Lower leg skin (tissue), 4 donors: ENCODE data around the gene SLC1A7. TPM values are rescaled to one million over a fixed set of nuclear protein-coding genes. Genes with fewer than 3 reads are reported as not detected.
A peak's percentile ranks its signal among the peaks of the same experiment; 100 is the strongest.

Experiments
- DNase-seq, 2 donors: peaks; one replicate each; pipeline ENCODE4 v3.0.0-alpha.2; 2019; ENCODE audit warnings: low spot score in 2 of 2
- H3K4me3 ChIP-seq: fragments of 200-600 bp; sonication (generic); 2 replicates; pipeline ENCODE4 v1.5.1; 2017; ENCODE audit warnings: mild to moderate bottlenecking, low read depth; ENCODE audit not compliant: poor library complexity, severe bottlenecking
- POLR2A ChIP-seq, 2 donors: fragments of 450-650 bp; IDR thresholded peaks; one replicate each; pipeline ENCODE4 v1.6.1; 2016 to 2017; ENCODE audit warnings: antibody characterized with exemption in 2 of 2, mild to moderate bottlenecking in 1 of 2, moderate library complexity in 1 of 2
- WGBS, 2 donors: methylation state at CpG; one replicate each; pipeline ENCODE4 v1.1.5; 2018; 5-methylcytosine and 5-hydroxymethylcytosine counted together
- intact Hi-C: fragments of 100-400 bp; cut with DNase I; formaldehyde crosslinking; loops from one replicate; pipeline ENCODE4 v1.15.0; 2023; ENCODE audit warnings: low total_unique reads
- total RNA-seq, 4 donors: library from RNA; depleted of rRNA; stranded (reverse); fragments of >200 nt; gene quantifications; one replicate each; pipeline ENCODE4 v1.1.0, GENCODE V29; 2016
- TF ChIP-seq, protein P1 (sequence below), 3 donors: fragments of 450-650 bp; IDR thresholded peaks; one replicate each; pipeline ENCODE4 v1.5.1; 2016; ENCODE audit warnings: antibody characterized with exemption in 3 of 3, mild to moderate bottlenecking in 3 of 3, moderate library complexity in 2 of 3

SLC1A7 gene
- total RNA-seq, 4 donors from 2014 or later = not detected

DNA sequence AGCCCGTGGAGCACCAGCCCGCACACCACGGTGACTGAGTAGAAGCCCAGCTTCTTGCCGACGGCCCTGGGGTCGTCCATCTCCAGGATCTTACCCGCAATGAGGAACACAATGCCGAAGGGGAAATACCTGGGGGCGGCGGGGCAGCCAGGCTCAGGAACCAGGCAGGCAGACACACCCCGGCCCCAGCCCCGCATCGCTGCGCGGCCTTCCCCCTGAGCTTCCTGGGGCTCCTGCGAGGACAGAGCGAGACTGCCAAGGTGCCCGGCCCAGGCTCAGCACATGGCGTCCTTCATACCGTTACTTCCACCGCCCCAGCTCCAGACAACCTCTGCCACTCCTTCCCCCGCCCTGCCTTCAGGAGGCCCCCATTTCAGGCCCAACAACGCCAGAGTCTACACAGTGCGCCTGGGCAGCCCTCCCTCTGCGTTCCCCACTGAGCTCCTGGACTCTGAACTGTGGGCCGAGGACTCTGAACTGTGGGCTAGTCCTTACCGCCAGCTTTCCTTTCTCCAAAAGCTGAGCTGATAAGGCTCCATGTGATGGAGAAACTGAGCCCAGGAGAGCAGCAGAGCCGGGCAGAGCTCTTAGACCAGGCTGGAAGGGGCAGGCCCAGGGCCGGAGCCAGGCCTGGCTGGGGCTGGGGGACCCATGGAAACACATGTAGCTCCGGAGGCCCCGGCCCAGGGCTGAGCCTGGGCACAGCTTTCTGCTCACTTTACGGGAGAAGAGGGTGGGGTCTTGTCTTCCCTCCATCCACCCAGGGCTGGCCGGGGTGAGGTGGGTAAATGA lies 49.6 kb downstream of the SLC1A7 start:
- intact Hi-C loops = no loop called here
- TF ChIP-seq POLR2A (IDR thresholded peaks at IDR 0.05) = no peak
- TF ChIP-seq, protein P1, sequence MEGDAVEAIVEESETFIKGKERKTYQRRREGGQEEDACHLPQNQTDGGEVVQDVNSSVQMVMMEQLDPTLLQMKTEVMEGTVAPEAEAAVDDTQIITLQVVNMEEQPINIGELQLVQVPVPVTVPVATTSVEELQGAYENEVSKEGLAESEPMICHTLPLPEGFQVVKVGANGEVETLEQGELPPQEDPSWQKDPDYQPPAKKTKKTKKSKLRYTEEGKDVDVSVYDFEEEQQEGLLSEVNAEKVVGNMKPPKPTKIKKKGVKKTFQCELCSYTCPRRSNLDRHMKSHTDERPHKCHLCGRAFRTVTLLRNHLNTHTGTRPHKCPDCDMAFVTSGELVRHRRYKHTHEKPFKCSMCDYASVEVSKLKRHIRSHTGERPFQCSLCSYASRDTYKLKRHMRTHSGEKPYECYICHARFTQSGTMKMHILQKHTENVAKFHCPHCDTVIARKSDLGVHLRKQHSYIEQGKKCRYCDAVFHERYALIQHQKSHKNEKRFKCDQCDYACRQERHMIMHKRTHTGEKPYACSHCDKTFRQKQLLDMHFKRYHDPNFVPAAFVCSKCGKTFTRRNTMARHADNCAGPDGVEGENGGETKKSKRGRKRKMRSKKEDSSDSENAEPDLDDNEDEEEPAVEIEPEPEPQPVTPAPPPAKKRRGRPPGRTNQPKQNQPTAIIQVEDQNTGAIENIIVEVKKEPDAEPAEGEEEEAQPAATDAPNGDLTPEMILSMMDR (IDR thresholded peaks at IDR 0.05) = no peak
- WGBS, 2 donors = 88% methylated on average over 23 to 33 of the region's 33 CpGs
- no peak overlapping the region for H3K4me3 ChIP-seq
- no peak for DNase-seq

DNA sequence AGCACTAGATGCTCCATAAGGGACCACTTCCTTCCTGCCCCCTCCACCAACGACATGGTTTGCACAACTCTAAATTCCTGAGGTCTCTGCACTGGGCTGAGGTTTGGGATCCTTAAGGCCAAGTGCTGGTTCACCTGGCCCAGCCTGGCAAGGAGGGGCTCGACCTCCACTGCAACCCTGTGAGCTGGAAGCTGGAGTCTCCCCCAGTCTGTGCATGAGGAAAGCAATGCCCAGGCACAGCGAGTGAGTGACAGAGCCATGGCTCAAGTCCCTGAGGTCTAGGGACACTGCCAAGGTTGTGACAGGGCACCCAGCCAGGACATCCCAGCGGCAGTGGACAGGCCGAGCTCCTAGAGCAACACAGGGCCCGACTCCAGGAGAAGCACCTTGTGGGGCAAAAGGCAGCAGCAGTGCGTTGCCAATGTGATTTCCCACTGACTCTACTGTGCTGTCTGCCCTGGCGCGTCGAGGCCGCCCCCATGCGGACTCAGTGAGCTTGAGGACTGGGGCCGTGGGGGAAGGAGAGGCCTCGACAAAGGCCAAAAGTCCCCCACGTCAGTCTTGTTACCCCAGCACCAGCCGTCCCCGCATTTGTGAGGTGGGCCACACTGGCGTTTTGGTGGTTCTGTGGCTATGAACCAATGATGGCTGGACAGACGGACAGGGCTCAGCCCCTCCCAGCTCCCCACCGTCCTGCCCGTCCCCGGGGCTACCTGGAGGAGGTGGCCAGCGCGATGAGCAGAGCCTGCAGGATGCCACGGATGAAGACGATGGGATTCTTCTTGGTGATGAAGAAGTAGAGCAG lies 50.4 kb downstream of the SLC1A7 start:
- H3K4me3 ChIP-seq = no peak overlapping the region
- intact Hi-C loops = no loop called here
- 86 to 93% methylated on average over 26 of the region's 26 CpGs for WGBS, 2 donors
- no peak for DNase-seq
- TF ChIP-seq POLR2A (IDR thresholded peaks at IDR 0.05) = no peak
- TF ChIP-seq, protein P1 (IDR thresholded peaks at IDR 0.05) = no peak

DNA sequence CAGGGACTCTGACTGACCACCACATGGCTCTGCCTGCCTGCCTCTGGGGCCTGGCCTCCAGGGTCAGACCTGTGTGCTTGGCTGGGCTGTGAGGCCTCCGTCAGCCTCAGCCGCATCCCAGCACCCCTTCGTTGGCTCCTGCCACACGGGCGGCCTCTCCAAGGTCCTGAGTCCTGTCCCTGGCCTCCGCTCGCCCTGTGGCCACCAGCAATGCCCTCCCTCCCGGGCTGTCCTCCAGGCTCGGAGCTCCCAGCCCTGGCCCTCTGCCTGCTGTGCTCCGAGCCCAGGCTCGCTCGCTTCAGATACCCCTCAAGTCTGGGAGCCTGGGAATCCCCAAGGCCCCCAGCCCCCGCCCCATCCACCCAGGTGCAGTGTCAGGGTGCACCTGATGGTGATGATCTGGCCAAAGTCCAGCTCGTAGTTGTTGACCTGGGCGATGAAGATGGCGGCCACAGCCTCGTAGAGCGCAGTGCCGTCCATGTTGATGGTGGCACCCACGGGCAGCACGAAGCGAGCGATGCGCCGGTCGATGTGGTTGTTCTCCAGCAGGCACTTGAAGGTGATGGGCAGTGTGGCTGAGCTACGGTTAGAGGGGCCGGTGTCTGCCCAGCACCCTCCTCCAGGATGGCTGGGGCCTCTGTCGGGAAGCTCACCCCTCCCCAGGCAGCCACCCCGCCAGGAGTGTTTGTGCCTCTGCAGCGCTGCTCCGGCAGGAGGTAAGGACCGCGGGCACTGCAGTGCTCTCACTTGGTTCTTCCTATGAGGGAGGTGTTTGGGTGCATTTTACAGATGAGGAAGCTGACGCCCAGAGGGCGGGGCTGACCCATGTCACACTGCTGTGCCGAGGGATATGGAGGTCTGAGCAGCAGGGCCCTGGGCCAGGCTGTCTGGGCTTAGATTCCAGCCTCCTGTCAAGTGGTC lies 52.0 kb downstream of the SLC1A7 start:
- WGBS, 2 donors = 82 to 89% methylated on average over 24 to 29 of the region's 37 CpGs
- DNase-seq = no peak
- no peak for TF ChIP-seq POLR2A (IDR thresholded peaks at IDR 0.05)
- TF ChIP-seq, protein P1 (IDR thresholded peaks at IDR 0.05) = no peak

DNA sequence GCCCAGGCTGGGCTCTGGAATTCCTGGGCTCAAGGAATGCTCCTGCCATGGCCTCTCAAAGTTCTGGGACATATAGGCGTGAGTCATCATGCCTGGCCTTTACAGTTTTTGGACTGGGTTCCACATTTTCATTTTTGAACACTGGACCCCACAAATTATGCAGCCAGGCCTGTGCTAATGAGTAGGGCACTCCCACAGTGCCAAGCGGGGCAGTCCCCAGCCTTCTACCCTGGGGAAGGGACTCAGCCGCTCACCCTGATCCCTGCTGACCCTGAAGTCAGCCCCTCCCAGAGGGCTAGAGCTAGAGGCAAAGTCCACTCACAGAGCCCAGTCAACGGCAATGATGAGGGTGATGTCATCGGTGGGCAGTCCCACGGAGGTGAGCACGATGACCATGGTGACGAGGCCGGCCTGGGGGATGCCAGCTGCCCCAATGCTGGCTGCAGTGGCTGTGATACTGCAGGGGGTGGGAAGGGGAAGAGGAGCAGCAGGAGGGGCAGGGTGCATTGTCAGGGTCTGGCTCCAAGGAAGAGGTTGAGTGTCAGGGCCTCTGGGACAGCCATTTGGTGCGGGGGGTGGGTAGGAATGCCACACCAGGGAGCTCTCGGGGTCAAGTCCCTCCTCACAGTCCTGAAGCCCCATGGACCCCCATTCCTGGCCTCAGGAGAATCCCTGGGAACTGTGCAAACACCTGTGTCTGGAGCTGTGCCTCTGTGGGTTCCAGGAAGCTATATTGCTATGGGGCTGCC lies 52.8 kb downstream of the SLC1A7 start:
- intact Hi-C loops = no loop called here
- TF ChIP-seq, protein P1 (IDR thresholded peaks at IDR 0.05) = peak in 1 of 3 donors; percentile 38
- no peak for TF ChIP-seq POLR2A (IDR thresholded peaks at IDR 0.05)
- 85 to 89% methylated on average over 11 of the region's 11 CpGs for WGBS, 2 donors
- no peak overlapping the region for H3K4me3 ChIP-seq
- DNase-seq = no peak

More for the DNA sequence above, 52.0 kb downstream of the SLC1A7 start:
- H3K4me3 ChIP-seq = no peak overlapping the region
- intact Hi-C loops = no loop called here
